DMS153 (cell line): ENCODE results near the gene CHCHD3.
"Not testable (repeated sequence)": the region's sequence is repeated elsewhere in the genome, so short reads cannot be mapped to it uniquely, and the experiment has no call there.

Source experiments
- DNase-seq: peaks from one replicate; lab custom pipeline; 2025; lab: John Stamatoyannopoulos, UW

CHCHD3 gene

DNA sequence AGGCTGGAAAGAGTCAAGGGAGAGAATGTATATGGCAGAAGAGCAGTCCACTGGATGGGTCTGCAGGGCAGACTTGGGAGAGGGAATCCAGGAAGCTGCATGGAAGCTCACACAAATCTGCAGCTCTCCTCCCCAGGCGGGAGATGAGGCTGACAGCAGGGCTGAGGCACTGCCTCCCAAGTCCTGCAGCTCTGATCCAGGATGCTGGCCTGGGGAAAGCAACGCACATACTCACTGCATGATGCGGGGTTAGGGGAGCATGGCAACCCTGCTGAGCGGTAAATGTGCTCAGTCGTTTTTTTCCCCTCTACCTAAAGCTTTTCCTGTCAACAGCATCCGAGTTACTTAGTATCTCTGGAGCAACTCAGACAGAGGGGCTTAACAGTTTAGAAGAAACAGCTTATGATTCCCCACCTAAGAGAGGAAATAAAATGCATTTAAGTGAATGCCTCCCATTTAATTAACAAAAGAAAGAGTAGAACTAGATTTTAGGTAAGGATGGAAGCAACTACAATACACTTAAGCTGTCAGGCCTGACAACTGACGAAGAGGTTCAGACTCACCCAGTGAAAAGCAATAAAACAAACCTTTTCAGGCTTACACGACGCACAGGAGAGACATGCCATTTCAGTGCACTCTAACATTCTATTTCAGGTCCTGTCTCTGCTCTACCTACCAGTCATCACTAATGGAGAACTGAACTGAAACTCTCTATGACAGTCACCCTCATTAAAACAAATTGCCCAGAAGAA, 37.0 kb downstream of the CHCHD3 start:
- DNase-seq = no peak

DNA sequence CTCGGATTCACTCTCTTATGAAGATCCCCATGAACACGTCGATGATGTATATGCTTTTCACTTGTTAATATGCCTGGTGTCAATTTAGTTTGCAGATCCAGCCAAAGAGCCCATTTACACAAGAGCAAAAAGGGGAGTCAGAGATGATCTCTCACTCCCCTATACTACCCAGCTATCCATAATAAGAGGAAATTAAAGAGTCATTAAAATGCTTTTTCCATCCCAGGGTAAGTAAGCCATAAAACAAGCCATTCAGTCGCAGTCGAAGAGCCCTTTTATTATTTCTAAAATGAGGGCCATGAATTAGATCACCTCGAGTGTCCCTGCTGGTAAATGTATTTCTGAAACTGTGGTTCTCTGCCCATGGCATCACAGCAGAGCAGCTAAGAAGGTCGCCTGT, 41.2 kb downstream of the CHCHD3 start:
- DNase-seq = peak; percentile 14

DNA sequence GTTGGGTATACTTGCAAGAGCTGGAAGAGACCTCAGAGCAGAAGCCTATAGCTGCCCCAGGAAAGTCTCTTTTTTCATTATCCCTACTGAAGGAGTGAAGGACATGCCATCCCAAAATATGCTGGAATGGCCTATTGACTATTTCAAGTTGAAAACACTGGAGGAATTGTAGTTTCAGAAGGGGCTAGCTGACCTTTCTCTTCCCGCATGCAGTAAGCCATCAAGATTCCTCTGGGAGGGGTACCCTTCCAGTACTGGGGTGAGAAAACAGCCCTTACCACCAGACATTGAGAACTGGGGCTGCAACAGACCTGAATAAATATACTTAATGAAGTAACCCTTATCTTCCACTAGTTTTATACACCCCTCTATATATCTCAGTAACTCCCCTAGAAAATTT, 41.7 kb downstream of the CHCHD3 start:
- no peak for DNase-seq

DNA sequence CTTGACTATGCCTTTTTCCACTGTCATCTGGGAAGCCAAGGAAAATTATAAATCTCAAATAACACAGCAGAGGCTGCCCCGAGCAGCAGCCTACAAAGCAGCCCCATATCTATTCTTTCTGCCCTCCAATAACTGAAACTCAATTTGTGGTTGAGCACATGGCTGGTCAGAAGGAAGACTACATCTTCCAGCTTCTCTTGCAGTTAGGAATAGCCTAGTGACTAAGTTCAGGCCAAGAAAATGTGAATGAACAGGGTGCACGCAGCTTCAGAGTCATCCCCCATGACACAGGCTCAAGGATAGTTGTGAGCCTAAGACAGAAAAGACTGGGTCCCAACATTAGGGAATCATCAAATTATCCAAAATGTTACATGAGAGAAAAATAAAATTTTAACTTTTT, 42.3 kb downstream of the CHCHD3 start:
- no peak for DNase-seq

DNA sequence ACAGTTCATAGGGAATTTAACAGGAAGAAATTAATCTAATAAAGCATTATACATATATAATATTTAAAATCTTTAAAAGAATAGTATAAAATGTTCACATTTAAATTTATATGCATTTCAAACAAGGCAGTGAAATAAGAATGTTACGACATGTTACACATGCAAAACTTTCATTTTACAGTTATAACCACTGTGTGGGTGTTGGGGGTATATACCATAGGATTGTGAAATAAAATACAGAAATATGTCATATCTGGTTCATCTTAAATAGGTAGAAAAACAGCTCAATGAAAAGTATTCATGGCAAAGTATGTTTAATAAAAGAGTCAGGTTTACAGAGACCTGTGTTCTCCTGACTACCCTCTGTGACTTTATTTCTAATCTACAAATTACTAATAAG, 45.6 kb downstream of the CHCHD3 start:
- DNase-seq = no peak

DNA sequence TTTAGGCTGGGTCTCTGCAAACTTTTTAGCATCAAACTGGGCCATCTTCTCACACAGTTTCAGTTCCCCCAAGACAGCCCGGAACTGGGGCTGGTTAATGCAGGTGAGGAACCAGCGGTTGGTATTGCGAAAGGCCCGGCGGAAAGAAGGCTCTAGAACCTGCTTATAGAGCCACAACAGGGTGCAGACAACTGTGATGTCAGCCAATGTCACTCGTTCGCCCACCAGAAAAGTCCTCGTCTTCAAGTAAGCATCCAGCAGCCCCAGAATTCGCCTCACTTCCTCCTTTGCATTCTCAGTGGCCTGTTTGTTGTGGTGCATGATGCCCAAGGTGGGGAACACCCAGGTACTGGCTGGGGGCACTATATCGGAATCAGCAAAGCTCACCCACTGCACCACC, 46.6 kb downstream of the CHCHD3 start:
- DNase-seq = not testable (repeated sequence)

DNA sequence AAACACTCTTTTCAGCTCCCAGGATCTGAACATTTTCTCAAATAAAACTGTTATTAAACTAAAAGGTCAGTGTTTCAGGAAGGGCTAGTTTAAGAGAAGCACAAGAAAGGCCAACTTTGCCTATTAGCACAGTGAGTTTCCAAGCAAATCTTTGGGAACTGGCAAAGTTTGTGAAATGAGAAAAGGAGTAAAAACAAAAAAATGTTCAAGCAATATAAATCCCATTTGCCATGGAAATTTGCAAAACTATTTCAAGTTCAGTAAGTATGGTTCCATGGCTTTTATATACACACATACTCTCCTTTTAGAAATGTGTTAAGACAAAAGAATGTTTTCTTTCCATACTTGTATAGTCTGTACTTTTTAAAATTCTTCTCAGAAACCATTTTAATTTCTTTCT, 51.5 kb downstream of the CHCHD3 start:
- no peak for DNase-seq

DNA sequence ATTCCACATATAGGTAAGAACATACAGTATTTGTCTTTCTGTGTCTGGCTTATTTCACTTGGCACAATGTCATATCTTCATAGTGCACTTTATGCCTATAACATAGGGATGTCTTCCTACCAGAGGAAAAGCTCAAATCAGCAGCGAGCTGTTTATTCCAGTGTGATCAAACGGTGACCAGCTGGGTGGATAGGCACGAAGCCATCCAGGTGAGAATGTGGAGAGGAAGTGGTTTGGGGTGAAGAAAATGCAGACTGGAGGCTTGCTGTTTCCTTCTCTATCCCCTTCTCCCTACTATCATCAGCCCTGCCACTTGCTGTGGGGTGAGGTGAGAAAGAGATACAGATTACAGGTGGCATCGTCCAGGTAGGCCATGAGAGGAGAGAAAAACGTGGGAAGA, 52.4 kb downstream of the CHCHD3 start:
- DNase-seq = no peak

DNA sequence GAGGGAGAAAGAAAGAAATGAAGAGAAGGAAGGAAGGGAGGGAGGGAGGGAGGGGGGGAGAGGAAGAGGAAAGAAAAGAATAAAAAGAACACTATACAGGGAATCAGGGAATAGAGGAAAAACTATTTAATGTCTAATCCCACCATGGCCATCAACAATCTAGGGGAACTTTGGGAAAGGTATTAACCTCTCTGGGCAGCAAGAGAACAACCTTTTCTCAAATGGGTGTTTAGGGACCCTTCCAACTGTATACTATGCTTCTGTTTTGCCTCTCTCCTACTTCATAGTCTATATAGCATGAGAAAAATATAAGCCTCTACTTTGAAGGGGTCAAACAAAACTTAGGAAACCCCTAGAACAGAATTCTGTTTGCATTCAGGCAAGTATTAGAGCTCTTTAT, 54.5 kb downstream of the CHCHD3 start:
- no peak for DNase-seq

DNA sequence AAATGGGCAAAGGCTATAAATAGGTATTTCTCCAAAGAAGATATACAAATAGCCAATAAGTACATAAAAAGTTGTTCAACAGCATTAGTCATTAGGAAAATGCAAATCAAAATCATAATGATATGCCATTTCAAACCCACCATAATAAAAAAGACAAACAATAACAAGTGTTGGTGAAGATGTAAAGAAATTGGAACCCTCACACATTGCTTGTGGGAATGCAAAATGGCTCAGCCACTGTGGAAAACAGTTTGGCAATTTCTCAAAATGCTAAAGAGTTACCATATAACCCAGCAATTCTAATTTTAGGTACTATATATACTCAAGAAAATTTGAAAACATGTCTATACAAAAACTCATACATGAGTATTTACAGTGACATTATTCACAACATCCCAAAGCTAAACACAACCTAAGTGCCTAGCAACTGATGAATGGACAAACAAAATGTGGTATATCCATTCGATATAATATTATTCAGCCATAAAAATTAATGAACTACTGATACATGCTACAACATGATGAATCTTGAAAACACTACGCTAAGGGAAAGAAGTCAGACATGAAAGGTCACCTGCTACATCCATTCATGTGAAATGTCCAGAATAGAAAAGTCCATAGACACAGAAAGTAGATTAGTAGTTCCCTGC, 55.6 kb downstream of the CHCHD3 start:
- DNase-seq = no peak

DNA sequence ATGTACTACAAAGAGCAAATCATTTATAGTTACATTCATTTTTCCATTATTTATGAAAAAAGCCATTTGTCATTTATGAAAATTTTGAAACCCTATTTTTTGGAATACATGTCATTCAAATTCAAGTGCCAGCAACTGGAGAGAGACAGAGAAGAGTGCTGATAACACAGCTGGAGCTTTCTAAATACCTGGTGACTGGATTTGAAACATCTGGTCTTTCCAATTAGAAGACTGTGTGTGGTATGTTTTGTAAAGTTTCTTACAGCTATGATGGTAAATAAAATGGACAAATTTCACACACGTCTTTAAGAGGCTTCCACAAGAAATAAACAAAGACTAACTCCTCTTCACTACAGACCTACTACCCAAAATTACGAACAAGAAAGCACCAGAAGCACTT, 56.8 kb downstream of the CHCHD3 start:
- DNase-seq = no peak

DNA sequence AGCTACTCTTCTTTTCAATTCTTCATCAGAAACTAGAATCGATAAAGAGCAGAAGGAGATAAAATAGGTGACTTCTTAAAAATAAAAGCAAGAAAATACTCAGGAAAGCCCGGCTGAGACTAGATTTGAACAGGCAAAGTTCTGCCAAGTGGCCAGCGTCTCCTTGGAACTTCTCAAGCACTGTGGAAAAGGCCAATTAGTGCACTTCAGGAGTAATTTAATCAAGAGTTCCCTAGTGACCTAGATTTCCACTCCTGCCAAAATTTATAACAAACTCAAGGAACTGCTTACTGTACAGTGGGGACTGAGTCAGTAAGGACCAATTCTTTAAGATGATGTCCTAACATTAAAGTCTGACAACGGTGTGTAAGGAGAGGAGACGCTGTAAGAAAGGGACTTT, 57.3 kb downstream of the CHCHD3 start:
- no peak for DNase-seq

DNA sequence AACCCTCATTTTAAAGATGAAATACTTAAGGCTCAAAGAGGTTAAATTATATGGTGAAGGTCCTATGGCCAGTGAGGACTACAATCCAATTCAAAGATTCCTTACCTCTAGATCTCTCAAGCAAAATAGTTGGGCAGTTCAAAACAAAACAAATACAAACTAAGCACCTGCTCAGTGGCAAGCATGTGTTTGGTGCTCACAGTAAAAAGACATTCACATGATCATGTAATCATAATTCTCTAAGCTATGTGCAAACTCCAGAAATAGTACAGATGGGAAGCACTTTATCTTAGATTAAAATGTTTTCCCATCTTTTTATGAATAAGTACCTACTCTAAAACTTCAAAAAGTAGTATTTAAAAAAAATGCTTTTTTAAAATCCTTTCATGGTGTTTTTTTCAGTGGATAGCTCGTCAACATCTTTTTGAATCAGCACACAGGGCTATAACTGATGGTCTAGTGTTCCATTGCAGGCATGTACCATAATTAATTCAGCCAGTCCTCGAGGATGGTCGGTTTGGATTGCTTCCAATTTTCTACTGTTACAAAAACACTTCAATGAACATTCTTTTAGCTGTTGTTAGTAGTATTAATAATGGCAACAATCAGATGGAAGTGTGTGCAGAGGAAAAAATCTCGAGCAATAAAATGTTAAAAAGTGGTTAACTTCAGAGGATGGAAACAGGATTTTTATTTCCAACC, 58.4 kb downstream of the CHCHD3 start:
- DNase-seq = no peak

DNA sequence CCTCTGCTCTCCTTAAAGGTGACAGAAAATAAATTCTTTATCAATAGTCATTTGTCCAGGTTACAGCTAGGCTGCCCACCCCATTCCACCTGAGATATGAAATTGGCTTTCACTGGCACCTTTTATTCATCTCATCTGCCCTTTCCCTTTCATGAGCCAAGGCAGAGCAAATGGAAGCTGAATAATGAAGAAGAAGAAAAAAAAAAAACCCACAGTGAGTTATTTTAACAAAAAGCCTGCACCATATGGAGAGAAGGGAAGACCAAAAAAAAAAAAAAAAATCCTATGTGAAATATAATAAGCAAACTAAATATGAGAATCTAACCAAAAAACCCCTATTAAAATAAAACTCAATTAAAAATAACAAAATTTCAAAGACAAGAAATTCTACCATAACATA, 59.2 kb downstream of the CHCHD3 start:
- no peak for DNase-seq

DNA sequence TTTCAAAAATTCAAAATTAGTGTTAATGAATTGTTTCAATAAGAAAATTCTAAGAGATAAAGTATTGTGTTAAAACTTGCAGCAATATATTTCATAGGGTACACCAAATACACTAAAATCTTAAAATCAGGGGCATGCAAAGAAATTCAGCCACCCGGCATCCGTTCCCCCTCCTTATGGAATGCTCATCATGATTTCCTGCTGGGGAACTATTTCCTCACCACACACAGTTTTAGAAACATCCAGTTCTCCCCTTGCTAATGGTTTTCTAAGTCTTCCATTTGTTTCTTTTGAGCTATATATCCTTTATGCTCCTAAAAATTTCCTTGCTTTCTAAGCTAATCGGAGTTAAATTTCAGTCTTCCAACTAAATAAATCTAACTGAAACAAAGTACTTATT, 60.7 kb downstream of the CHCHD3 start:
- DNase-seq = no peak

DNA sequence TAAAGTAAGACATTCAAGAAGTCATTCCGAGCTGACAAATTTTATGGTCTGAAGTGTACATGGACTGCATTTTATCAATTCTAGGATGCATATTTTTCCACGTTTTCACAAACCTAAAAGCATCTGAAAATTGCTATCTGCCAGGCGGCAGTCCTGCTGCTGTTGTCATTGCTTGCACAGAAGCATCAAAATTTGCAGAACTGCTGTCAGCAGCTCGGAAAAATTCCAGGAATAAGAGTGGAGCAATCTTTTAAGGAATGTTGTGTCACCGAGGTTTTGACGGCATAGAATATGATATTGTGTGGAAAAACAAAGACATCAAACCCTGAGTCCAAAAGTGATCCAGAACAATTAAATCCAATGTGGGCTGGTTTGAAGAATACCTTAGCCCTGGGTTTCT, 61.4 kb downstream of the CHCHD3 start:
- no peak for DNase-seq

DNA sequence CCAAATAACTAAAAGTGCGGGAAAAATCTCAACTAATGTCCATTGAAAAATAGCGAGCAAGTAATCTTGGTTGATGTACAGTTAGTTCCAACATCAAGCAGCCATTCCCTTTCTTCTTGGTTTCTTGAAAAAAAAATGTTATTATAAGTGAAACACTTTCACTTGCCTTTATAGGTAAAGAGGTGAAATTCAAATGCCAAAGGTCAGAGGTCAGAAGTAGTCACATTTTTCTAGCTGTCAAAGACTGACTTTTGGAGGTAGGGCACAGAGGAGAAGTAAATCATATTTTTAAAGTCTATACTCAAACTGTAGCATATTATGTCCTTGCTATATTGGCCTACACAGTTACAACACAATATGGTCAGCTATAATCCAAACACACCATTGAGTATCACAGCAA, 62.3 kb downstream of the CHCHD3 start:
- DNase-seq = no peak

DNA sequence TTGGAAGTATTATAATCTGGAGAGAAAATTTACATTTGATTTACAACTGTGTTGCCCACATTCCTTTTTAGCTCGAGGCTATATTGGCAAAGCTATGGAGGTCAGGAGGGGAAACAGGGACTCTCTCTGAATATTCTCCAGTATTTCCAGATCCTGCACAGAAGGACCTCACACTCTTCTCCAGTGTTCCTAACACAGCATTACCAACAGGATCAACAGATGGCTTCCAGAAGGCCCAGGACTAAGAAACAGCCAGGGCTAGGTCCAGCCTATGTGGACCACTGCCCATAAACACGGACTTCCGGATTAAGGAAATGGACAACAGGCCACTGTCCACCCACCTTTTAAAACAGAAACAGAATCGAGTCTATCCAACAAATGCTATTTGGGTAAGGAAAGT, 65.3 kb downstream of the CHCHD3 start:
- no peak for DNase-seq

DNA sequence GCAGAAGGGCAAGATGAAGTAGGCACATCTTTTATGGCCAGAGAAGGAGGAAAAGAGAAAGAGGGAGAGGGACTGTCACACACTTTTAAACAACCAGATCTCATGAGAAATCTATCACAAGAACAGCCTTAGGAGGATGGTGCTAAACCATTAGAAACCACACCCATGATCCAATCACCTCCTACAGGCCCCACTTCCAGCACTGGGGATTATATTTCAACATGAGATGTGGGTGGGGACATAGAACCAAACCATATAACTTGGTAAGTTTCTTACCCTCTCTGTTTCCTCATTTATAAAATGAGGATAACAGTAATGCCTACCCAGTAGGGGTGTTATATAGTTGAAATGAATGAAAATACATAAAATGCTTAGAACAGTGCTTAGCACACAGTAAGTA, 66.0 kb downstream of the CHCHD3 start:
- no peak for DNase-seq

DNA sequence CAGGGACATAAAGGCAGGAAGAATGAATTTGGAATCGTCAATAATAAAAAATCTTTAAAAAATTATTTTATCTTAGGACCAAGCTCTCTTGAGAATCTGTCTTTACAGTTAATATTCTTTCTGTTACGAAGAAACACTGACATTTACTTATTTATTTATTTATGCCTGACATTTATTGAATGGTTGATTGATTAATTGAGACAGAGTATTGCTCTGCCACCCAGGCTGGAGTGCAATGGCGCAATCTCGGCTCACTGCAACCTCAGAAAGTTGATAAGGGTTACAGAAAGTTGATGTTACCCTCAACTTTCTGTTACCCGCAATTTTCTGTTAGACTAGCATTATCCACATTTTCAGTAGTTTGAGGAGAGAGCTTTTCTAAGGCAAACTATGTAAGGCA, 70.1 kb downstream of the CHCHD3 start:
- DNase-seq = no peak

DNA sequence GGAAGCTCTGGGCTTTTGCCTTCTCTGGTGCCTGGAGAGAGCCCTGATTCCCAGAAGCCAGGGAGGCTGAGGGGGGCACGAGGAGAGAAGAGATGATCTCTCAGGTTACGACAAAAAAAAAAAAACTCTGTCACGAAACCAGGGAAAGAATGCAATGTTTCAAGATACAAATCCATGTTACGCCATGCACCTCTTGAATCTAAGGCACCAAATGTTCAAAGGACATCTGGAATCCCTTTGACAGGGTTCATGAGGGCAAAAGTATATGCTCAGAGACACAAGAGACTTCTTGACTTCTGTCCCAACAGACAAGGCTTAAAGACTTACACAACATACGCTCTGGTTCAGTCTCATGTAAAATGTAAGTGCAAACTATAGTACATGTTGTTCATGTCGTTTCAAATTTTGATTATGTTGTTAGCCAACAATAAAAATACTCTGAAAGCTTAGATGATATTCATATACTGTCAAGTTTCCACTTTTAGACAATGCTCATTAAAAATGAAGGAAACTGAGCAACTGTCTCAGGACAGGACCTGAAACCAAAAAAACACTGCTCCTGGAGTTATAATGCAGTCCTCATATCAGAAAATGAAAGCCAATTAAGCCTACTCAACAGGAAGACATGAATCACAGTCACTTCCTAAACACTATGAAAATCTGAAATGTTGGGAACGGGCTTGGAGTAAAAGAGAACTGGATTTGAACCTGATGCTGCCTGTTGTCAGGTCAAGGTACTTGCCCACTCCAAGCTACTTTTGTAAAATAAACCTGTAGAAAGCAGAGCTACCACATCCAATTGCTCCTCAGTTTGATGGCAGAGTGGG, 72.3 kb downstream of the CHCHD3 start:
- DNase-seq = no peak

DNA sequence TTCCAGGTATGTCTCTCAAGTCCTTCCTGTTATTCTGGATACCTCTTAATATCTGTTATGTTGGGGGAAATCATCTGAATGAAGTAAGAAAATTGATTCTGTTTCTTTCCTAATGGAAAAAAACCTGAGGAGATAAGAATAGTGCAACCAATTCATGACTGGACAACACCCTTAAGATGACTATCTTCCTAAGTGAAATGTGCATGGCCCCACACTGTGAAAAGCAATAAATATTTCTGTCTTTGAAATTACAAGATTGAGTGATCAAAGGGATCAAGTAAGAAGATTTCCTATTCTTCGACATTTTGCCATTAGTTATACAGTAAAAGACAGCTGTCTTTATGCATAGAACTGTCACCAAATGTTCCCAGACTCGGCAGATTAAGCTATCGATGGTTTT, 73.9 kb downstream of the CHCHD3 start:
- DNase-seq = no peak
